Vagina (tissue), 2 donors: ENCODE data around the gene PDXP. TPM values are rescaled to one million over a fixed set of nuclear protein-coding genes. Genes with fewer than 3 reads are reported as not detected.

ENCODE experiments used
- DNase-seq, 2 donors: peaks; one replicate each; pipeline ENCODE4 v3.0.0-alpha.2; 2017; ENCODE audit errors: extremely low spot score in 2 of 2
- H3K27ac ChIP-seq: fragments of 200-600 bp; sonication (generic); one replicate; pipeline ENCODE4 v1.5.1; 2019
- H3K27me3 ChIP-seq: fragments of 200-600 bp; sonication (generic); one replicate; pipeline ENCODE4 v1.5.1; 2019
- H3K36me3 ChIP-seq, 2 donors: fragments of 200-600 bp; sonication (generic); one replicate each; pipeline ENCODE4 v1.5.1; 2017 to 2019
- H3K4me1 ChIP-seq: fragments of 200-600 bp; sonication (generic); one replicate; pipeline ENCODE4 v1.5.1; 2019
- H3K4me3 ChIP-seq, 2 donors: fragments of 200-600 bp; sonication (generic); 1 replicate in 1 of 2; 2 replicates in 1 of 2; pipeline ENCODE4 v1.5.1; 2016 to 2019
- H3K9me3 ChIP-seq: fragments of 200-600 bp; sonication (generic); one replicate; pipeline ENCODE4 v1.5.1; 2019
- CTCF ChIP-seq, 3 experiments: fragments of 450-650 bp in 2 of 3; fragments of 200-600 bp in 1 of 3; sonication (generic) in 1 of 3; IDR thresholded peaks; one replicate each; pipeline ENCODE4 v1.5.1; 2017 to 2019; ENCODE audit warnings: antibody characterized with exemption in 3 of 3, mild to moderate bottlenecking in 2 of 3, moderate library complexity in 2 of 3
- POLR2A ChIP-seq, 2 donors: fragments of 450-650 bp; IDR thresholded peaks; one replicate each; pipeline ENCODE4 v1.6.1; 2017; ENCODE audit warnings: antibody characterized with exemption in 2 of 2, mild to moderate bottlenecking in 2 of 2, moderate library complexity in 2 of 2
- POLR2AphosphoS5 ChIP-seq, 2 donors: sonication (generic); formaldehyde crosslinking; IDR thresholded peaks; one replicate each; pipeline ENCODE4 v1.9.0; 2017; ENCODE audit warnings: antibody characterized with exemption in 2 of 2, mild to moderate bottlenecking in 2 of 2, low read depth in 1 of 2; ENCODE audit not compliant: insufficient read depth in 1 of 2
- intact Hi-C: fragments of 100-400 bp; cut with DNase I; formaldehyde crosslinking; loops from one replicate; pipeline ENCODE4 v1.15.1; 2023
- total RNA-seq: library from RNA; depleted of rRNA; stranded (reverse); fragments of >200 nt; gene quantifications from one replicate; pipeline ENCODE4 v1.2.3, GENCODE V29; 2016

Gene PDXP
- total RNA-seq, 1 donor from 2014 or later: 6.4 TPM

- intact Hi-C loops: loop anchor here (5.0 kb wide), 2 partner anchors 33 to 43 kb away; no protein-coding TSS in a partner anchor
- H3K27me3 ChIP-seq: no peaks in the 10 kb centered on the region
- peak within 1 kb of the TSS; percentile 98 for H3K27ac ChIP-seq
- peak in 1 of 2 donors; percentile 99 for DNase-seq
- no peaks in the 10 kb centered on the region for H3K9me3 ChIP-seq
- H3K36me3 ChIP-seq: peaks cover 0 to 8% of the 10 kb centered on the region in 2 donors
- TF ChIP-seq POLR2A (IDR thresholded peaks at IDR 0.05) (peak in 1 of 2 donors; percentile 60), POLR2AphosphoS5 (IDR thresholded peaks at IDR 0.05; ENCODE audit: insufficient read depth in 1 of 2, low read depth in 1 of 2) (peak; percentile 71 to 93), CTCF (IDR thresholded peaks at IDR 0.05) (no peak)
- peak within 1 kb of the TSS; percentile 70 to 71 for H3K4me3 ChIP-seq
- peaks cover 67% of the 10 kb centered on the region for H3K4me1 ChIP-seq
Measured at GRCh38 chr22:37674951-37675929, 16.7 kb downstream of the PDXP start, which contains the start of gene LGALS1. LGALS1 (plus strand) TSS chr22:37675636; CDS start chr22:37675703, 67 bp downstream.

DNA sequence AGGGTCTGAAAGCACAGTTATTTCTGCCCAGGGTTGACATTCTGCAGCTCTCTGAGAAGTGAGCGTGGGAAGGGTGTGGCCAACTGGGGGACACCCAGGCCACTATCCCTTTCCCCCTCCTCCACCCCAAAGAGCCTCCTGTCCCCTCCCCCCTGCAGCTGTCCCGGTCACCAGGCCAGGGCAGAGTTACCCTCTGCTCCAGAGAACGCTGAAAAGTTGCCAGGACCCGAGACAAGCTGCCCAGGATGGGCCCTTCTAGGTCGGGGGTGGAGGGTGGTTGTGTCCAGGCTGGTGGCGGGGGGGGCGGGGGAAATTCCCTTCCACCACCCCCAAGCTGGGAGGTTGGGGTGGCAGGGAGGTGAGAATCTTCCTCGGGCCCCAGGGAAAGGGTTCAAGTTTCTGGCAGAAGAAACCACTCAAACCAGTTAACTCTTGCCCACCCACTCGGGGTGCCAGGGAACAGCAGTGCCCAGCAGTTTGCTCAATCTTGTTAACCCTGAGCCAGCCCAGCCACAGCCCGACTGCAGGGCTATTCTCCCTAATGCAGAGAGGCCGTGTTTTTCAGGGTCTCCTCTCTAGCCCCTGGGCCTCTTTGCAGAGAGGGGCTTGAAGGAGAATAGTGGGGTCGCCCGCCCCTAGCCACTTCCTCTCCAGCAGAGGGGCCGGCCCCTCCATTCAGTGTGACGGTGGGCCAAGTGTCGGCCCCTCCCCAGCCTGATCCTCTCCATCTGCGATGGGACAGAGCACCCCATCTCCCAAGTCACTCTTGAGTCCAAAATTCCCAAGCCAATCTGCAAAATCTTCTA lies 17.6 kb downstream of the PDXP start:
- intact Hi-C loops: loop anchor here (5.0 kb wide), 1 partner anchor 34 kb away; no protein-coding TSS in a partner anchor
- no peaks in the 10 kb centered on the region for H3K27me3 ChIP-seq
- DNase-seq: no peak
- TF ChIP-seq POLR2AphosphoS5 (IDR thresholded peaks at IDR 0.05; ENCODE audit: insufficient read depth in 1 of 2, low read depth in 1 of 2): no peak
- TF ChIP-seq CTCF (IDR thresholded peaks at IDR 0.05): no peak
- TF ChIP-seq POLR2A (IDR thresholded peaks at IDR 0.05): no peak
- H3K36me3 ChIP-seq: peaks cover 0 to 8% of the 10 kb centered on the region in 2 donors
- H3K27ac ChIP-seq: peak overlapping the region; percentile 98
- peaks cover 72% of the 10 kb centered on the region for H3K4me1 ChIP-seq
- H3K9me3 ChIP-seq: no peaks in the 10 kb centered on the region
- peak overlapping the region; percentile 70 to 71 for H3K4me3 ChIP-seq

GRCh38 chr22:37676736-37677492 lies 18.4 kb downstream of the PDXP start:
- Histone ChIP-seq H3K9me3 (no peaks in the 10 kb centered on the region), H3K36me3 (peaks cover 0 to 8% of the 10 kb centered on the region in 2 donors), H3K4me3 (peak overlapping the region; percentile 70 to 71), H3K4me1 (peaks cover 77% of the 10 kb centered on the region), H3K27ac (peak overlapping the region; percentile 98), H3K27me3 (no peaks in the 10 kb centered on the region)
- peak in 1 of 2 donors; percentile 96 for DNase-seq
- TF ChIP-seq POLR2A (IDR thresholded peaks at IDR 0.05) (no peak), POLR2AphosphoS5 (IDR thresholded peaks at IDR 0.05; ENCODE audit: insufficient read depth in 1 of 2, low read depth in 1 of 2) (peak; percentile 80 to 91)
- intact Hi-C loops: loop anchor here (5.0 kb wide), 1 partner anchor 35 kb away; no protein-coding TSS in a partner anchor

DNA sequence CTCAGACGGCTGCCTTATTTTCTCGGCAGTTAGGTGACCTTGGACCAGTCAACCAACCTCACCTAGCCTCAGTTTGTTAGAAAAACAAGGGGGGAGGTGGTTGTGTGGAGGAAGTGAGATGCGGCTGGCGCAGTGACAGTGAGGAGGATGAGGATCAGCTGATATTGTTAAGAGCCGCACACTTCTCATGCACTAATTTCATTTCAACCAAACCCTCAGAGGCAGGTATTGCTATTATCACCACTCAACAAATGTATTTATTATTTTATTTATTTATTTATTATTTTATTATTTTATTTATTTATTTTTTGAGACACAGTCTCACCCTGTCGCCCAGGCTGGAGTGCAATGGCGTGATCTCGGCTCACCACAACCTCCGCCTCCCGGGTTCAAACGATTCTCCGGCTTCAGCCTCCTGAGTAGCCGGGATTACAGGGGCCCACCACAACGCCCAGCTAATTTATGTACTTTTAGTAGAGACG lies 19.0 kb downstream of the PDXP start:
- TF ChIP-seq POLR2A (IDR thresholded peaks at IDR 0.05): no peak
- no peak for TF ChIP-seq POLR2AphosphoS5 (IDR thresholded peaks at IDR 0.05; ENCODE audit: insufficient read depth in 1 of 2, low read depth in 1 of 2)
- TF ChIP-seq CTCF (IDR thresholded peaks at IDR 0.05): no peak
- H3K9me3 ChIP-seq: no peaks in the 10 kb centered on the region
- peak overlapping the region; percentile 70 to 71 for H3K4me3 ChIP-seq
- H3K4me1 ChIP-seq: peaks cover 77% of the 10 kb centered on the region
- peaks cover 0 to 8% of the 10 kb centered on the region in 2 donors for H3K36me3 ChIP-seq
- no peak for DNase-seq
- intact Hi-C loops: loop anchor here (5.0 kb wide), 1 partner anchor 35 kb away; no protein-coding TSS in a partner anchor
- no peaks in the 10 kb centered on the region for H3K27me3 ChIP-seq
- peak overlapping the region; percentile 98 for H3K27ac ChIP-seq
